Renal pelvis (tissue), 12 donors: ENCODE results near the gene ICAM3. TPM values are rescaled to one million over a fixed set of nuclear protein-coding genes. Genes with fewer than 3 reads are reported as not detected.
"Not testable (repeated sequence)": the region's sequence is repeated elsewhere in the genome, so short reads cannot be mapped to it uniquely, and the experiment has no call there.

Experiments
- DNase-seq: peaks from one replicate; pipeline ENCODE4 v3.0.0-alpha.2; 2013
- long read RNA-seq, 16 experiments: transcript quantifications; one replicate each; lab custom pipeline, GENCODE V29; 2026
- polyA plus RNA-seq, 3 donors: library from polyadenylated mRNA; unstranded; fragments of 120-200 nt; gene quantifications; one replicate each; pipeline ENCODE4 v1.2.1, GENCODE V29; 2013; ENCODE audit not compliant: insufficient read length in 3 of 3

ICAM3 gene, protein sequence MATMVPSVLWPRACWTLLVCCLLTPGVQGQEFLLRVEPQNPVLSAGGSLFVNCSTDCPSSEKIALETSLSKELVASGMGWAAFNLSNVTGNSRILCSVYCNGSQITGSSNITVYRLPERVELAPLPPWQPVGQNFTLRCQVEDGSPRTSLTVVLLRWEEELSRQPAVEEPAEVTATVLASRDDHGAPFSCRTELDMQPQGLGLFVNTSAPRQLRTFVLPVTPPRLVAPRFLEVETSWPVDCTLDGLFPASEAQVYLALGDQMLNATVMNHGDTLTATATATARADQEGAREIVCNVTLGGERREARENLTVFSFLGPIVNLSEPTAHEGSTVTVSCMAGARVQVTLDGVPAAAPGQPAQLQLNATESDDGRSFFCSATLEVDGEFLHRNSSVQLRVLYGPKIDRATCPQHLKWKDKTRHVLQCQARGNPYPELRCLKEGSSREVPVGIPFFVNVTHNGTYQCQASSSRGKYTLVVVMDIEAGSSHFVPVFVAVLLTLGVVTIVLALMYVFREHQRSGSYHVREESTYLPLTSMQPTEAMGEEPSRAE
- 10 to 100 TPM in 1 of 3 donors, 1 to 10 TPM in 2; 8.6 to 10.0 (median 9.9) TPM for polyA plus RNA-seq
- long read RNA-seq, donor 1, result 0 reads
- long read RNA-seq, donor 2, partial matches to known transcripts, result 6 of 6 reads
- long read RNA-seq, donor 2, other reads (novel, unspliced or antisense), result 0 of 6 reads
- long read RNA-seq, donor 3, result 0 reads
- long read RNA-seq, donor 4, partial matches to known transcripts, result 11 of 11 reads
- long read RNA-seq, donor 4, other reads (novel, unspliced or antisense), result 0 of 11 reads
- long read RNA-seq, donor 5, result 0 reads
- long read RNA-seq, donor 6, partial matches to known transcripts, result 0 of 2 reads
- long read RNA-seq, donor 6, other reads (novel, unspliced or antisense), result 0 of 2 reads
- long read RNA-seq, donor 7, partial matches to known transcripts, result 7 of 7 reads
- long read RNA-seq, donor 7, other reads (novel, unspliced or antisense), result 0 of 7 reads
- long read RNA-seq, donor 8, result 0 reads
- long read RNA-seq, donor 9, partial matches to known transcripts, result 6 of 8 reads
- long read RNA-seq, donor 9, other reads (novel, unspliced or antisense), result 0 of 8 reads
- long read RNA-seq, donor 10, result 0 reads
- long read RNA-seq, donor 11, result 0 reads
- long read RNA-seq, donor 12, partial matches to known transcripts, result 0 of 5 reads
- long read RNA-seq, donor 12, other reads (novel, unspliced or antisense), result 0 of 5 reads
- long read RNA-seq, donor 13, partial matches to known transcripts, result 0 of 1 reads
- long read RNA-seq, donor 13, other reads (novel, unspliced or antisense), result 0 of 1 reads
- long read RNA-seq, donor 14, result 0 reads
- long read RNA-seq, donor 15, result 0 reads
- long read RNA-seq, donor 16, partial matches to known transcripts, result 13 of 13 reads
- long read RNA-seq, donor 16, other reads (novel, unspliced or antisense), result 0 of 13 reads

DNA sequence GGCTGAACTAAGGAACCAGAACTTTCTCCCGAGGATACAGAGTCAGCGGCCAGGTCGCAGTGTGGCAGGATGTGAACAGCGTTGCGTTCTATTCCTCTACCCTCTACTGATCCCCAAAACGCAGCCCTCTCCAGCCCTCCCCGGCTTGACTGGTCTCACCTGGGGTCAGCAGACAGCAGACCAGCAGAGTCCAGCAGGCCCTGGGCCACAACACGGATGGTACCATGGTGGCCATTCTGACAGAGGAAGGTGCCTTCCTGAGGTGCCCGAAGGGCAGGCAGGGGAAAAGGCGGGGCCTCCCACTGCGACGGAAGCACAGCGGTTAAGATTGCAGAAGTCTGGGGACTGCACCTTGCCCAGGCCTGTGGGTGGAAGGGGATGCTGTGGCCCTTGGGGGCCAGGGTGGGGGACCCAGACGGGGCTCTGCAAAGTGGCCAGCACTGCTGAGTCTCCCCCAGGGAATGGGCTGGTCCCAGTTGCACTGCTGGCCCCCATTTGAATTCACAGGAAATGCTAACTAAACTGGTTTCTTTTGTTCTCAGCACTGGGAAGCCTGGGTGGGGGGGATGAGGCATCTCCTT is at the start of gene ICAM3:
Gene ICAM3 (minus strand): TSS at position 245 of the 581 bp plus-strand sequence. CDS start 10 bp downstream, at position 235.
- DNase-seq, result no peak

DNA sequence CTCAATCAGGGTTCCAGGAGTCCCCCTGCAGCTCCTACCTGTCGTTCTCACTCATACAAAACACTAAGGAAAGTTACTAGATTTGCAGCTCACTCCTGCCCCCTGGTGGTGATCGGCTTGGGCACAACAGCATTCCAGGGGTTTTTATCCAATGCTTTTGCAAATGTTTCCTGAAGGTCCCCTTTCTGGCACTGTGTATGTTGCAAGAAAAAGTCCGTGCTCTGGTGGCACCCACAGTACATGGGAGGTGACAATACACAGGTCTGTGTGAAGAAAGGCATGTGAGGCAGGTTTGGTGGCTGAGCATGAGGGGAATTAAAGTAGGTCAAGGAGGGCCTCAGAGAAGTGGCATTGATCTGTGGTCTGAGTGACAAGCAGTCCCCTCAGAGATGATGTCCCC is 49.5 kb upstream of the ICAM3 start:
- peak; percentile 84 for DNase-seq

DNA sequence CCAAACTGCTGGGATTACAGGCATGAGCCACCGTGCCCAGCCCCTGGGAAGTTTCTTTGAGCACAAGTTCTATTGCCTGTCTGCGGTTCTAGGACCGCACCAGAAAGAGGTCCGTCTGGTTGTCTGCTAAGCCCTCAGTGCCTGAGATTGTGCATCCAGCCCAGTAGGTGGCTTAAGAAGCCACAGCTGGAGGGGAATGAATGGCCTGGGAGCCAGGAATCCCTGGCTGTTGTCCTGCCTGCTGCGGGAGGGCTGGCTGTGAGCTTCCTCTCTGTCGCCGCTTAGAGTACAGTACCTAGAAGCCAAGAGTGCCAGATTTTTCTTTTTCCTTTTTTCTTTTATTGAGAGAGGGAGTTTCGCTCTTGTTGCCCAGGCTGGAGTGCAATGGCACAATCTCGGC is 45.2 kb upstream of the ICAM3 start:
- no peak for DNase-seq

DNA sequence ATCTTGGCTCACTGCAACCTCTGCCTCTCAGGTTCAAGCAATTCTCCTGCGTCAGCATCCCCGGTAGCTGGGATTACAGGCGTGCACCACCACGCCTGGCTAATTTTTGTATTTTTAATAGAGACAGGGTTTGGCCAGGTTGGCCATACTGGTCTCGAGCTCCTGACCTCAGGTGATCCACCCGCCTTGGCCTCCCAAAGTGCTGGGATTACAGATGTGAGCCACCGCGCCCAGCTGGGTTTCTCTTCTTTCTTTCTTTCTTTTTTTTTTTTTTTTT is 43.7 kb upstream of the ICAM3 start:
- DNase-seq, result not testable (repeated sequence)

DNA sequence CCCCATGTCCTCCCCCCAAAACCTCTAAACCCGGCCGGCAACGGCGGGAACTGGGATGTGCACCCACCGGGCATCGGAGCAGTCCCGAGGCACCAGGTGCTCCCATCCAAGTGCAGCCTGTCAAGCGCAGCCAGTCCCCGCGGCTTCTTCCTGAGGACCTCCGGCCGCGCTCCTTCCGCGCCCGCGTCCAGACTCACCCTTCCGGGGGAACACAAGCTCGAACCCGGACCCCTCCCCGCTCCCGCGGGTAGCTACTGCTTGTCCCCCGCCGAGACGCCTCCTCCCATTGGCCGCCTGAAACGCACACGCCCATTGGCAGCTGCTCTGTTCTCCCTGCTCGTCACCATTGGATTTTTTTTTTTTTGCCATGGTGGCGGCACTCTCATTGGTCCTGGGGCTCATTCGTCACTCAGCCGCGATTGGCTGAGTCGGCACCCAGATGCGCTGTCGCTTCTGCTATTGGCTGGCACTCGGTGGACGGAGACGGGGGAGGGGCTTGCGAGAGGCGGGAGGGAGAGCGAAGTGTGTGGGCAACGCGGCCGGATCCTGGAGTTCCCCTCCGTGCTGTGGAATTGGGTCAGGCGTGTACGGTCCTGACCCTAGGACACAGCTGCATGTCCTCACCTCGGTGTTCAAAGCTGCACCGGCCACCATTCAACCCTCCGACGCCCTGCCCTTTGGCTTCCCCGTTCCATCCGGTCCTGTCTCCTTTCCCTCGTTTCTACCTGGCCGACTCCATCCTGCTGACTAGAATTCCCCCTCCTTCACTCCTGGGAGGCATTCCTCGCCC is 41.1 kb upstream of the ICAM3 start, which contains the start of gene TYK2:
Gene TYK2 (minus strand): TSS at position 260 of the 790 bp plus-strand sequence. CDS start 2,166 bp downstream, outside the sequence.
- peak; percentile 99 for DNase-seq

DNA sequence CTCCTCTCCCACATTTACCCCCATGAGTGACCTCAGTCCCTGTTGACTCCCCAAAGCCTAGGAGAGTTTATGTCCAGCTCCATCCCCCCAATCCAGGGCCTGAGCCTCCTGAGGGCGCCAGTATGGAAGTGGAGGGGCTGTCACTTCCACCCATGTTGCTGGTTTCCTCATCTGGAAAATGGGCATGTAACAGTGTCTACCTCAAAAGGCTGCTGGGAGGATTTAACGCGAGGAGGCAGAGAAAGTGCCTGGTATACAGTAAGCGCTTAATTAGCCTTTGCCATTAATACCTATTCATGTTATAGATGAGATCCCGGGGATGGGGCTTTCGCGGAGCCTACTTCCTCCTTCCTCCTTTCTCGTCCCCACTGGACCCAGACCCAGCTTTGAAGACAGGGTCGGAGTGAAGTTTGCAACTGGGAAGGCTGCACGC is 40.5 kb upstream of the ICAM3 start:
- DNase-seq, result no peak

DNA sequence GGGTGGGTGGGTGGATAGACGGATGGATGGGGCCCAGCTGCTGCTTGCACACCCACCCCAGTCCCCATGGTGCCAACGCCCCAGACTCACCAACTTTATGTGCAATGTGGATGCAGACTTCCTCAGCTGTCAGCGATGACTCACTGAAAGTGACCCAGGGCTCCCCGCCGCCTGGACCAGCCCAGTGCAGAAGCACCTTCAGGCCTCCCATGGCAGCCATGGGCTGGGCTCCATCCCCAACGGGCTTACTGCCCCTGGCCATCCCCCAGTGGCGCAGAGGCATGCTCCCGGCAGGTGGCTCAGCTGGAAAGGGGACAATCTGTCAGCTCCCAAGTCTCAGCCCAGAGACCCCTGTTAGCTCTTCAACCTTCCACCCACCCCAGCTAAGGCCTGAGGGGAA is 38.7 kb upstream of the ICAM3 start:
- no peak for DNase-seq

DNA sequence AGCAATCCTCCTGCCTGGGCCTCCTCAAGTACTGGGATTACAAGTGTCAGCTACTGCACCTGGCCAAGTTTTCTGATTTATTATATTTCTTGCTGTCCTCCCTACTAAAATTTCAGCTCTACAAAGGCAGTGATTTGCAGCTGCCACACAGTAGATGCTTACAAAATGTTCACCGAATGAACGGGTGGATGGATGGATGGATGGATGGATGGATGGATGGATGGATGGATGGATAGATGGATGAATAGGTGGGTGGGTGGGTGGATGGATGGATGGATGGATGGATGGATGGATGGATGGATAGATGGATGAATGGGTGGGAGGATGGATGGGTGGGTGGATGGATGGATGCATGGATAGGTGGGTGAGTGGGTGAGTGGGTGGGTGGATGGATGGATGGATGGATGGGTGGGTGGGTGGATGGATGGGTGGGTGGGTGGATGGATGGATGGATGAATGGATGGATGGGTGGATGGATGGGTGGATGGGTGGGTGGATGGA is 37.8 kb upstream of the ICAM3 start:
- DNase-seq, result not testable (repeated sequence)

DNA sequence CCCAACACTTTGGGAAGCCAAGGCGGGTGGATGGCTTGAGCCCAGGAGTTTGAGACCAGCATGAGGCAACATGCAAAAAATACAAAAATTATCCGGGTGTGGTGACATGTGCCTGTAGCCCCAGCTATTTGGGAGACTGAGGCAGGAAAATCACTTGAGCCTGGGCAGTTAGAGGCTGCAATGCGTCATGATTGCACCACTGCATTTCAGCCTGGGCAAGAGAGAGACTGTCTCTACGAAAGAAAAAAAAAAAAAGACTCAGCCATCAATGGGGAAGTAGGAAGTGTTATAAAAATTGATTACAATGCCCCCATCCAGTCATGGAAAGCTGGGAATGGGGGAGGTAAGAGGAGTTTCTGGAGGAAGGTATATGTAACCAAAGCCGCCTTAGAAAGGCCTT is 35.5 kb upstream of the ICAM3 start:
- DNase-seq, result no peak

DNA sequence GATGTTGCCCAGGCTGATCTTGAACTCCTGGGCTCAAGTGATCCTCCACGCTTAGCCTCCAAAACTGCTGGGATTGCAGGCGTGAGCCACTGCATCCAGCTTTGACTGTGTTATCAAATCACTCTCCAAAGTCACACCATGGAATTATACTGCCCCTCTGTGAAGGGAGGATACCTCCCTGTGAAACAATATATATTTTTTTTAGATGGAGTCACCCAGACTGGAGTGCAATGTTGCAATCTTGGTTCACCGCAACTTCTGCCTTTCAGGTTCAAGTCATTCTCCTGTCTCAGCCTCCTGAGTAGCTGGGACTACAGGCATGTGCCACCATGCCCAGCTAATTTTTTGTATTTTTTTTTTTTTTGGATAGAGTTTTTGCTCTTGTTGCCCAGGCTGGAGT is 33.3 kb upstream of the ICAM3 start:
- DNase-seq, result no peak

DNA sequence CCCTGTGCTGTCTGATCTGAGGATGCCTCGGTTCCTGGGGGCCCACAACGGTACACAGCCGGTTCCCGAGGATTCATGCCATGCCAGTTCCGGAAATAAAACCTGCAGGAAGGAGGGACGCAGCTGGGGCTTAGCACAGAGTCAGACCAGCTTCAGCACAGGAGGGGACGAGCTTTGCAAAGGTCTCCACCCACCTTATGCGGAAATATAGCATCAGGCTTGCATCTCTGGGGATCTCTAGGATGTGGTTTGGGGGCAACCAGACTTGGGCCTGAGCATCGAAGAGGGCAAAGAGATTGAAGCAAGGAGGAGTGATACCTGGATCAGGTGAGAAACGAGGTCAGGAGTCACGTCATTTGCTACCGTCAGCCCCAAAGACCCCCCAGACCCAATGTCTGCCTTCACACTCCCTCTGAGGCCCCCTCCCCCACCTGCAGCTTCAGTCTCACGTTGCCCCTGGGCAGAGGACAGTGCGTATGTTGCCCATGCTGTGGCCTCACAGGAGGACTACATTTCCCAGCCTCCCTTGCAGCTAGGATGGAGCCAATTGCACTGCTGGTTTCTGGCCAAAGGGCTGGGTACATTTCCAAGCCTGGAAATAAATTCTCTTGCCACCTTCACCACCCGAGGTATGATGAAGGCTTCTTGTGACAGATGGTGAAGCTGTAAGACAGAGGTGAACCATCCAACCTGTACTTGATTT is 28.8 kb upstream of the ICAM3 start:
- DNase-seq, result no peak

DNA sequence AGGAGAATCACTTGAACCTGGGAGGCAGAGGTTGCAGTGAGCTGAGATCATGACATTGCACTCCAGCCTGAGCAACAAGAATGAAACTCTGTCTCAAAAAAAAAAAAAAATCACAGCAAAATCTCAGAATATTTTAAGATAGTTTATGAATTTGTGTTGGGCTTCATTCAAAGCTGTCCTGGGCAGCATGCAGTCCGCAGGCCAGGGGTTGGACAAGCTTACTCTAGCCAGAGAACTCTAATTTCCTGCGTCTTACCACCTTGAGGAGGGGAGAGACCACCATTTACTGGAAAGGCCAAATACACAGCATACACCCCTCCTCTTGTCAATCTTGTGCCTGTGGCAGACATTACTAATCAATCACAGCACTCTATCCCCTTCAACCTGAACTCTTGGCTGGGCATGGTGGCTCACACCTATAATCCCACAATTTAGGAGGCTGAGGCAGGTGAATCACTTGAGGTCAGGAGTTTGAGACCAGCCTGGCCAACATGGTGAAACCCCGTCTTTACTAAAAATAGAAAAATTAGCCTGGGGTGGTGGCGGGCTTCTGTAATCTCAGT is 27.6 kb upstream of the ICAM3 start:
- not testable (repeated sequence) for DNase-seq

DNA sequence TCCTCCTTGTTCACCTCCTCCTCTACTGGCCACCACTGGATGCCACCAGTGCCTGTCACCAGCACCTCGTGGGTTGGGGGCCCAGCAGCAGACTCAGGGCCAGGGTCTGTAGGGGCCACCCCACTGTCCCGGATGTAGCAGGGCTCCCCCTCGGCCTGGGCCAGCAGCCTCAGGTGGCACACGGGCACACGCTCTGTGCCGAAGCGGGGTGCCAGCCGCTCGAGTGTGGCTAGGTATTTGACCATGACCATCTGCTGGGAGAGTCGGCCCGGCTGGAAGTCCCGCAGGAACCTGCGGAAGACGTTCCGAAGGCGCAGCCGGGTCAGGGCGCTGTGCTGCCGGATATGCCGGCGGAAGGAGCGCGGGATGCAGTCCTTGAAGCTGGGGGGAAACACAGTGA is 26.1 kb upstream of the ICAM3 start:
- DNase-seq, result no peak

DNA sequence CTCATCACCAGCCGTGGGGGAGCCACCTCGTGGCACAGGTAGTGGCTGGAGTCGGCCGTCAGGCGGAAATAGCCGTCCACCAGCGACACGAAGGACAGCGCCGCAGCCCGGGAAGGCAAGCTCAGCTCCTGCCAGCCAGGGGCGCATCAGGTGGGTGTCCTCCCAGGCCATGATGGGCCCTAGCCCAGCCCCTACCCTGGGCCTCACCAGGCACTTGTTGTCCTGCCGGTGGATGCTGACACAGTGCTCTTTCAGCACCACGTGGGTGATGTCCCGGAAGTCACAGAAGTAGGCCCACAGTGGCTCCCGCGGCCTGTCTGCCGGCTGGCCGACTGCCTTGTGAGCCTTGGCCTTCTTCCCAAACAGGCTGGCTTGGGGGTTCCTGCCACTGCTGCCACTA is 25.2 kb upstream of the ICAM3 start:
- no peak for DNase-seq

DNA sequence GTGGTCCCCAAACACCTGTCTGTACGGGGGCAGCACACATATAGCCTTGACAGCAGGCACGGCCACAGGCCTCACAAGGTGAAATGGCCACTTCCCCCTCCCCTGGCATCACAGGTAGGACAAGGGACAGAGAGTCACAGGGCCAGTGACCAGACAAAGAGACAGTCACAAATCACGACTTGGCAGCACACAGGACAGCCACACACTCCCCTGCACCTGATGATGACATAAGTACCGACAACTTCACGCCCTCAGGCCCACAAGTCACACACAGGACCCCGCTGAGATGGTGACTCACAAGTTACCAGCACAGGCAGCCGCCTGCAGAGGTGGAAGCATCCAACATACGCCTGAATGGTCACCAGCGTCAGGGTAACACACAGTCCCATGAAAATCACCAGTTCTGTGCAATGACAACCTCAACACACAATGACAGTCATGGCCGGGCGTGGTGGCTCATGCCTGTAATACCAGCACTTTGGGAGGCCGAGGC is 24.4 kb upstream of the ICAM3 start:
- DNase-seq, result no peak

DNA sequence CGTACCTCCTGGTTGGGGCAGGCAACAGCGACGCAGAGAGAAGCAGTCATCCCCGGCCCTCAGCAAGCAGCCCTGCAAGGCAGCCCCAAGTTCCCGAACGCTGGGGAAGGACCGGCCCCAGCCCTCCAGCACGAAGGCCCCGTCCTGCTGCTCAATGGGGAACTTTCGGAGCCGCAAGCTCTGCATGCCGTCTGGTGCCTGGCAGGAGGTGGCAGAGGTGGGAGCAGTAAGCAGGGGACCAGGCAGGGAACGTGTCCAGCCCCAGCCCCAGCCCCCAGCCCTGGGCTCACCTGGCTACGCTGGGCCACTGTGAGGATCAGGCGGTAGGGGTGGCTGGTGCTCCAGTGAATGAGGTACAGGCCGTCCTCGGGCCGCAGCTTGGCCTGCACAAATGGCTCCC is 22.8 kb upstream of the ICAM3 start:
- DNase-seq, result no peak

DNA sequence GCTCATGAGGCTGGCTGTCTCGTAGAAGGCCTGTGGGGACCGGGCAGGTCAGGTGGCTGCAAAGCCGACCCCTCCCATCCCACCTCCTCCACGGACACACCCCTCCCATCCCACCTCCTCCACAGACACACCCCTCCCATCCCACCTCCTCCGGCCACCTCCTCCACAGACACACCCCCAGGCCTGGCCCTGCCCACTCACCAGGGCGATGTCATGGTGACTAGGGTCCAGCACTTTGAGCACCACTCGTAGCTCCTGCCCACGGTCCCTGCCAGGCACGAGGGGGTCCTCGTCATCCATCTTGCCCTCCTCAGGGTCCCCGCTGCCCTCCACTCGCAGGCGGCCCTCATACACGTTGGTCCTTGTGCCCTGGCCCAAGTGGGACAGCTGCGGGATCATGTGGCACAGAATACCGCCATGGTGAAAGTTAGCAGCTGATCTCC is 22.2 kb upstream of the ICAM3 start:
- no peak for DNase-seq

DNA sequence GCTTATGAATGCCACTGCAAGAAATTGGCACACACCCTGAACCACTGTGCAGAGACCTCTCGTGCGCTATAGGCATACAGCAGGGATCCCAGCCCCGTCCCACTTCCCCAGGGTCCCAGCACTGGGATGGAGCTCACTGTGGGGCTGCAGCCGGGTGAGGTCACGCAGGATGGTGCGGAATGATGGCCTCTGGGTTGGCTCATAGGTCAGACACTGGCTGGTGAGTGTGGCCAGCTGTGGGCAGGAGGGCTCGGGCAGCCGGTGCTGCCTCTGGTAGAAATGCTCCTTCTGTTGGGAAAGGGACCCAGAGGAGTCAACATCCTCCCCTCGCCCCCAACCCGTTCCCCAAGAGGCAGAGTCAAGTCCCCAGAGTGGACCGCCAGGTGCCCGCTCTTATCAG is 17.0 kb upstream of the ICAM3 start:
- no peak for DNase-seq

DNA sequence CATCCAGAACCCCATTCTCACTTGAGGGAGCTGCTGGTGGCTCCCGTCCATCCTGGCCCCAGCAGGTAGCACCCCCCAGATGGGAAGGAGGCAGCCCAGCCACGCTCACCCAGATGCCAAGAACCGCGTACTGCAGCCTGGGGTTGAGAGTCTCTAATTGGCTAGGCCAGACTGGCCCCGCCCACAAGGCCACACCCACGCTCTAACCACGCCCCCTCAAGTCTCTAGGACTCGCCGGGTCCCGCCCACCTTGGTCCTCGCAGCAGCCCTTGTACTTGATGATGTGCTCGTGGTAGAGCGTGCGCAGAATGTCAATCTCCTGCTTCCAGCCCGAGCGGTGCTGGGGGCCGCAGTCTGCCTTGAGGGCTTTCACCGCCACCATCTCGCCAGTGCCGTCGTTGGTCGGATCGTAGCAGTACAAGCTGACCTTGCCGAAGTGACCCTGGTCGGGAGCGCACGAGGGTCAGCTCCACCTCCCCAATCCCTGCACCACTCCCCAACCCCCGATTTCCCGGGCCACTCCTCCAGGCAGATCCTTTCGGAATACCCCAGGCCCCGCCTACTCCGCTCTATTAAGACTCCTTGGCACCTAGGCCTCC is 14.5 kb upstream of the ICAM3 start:
- DNase-seq, result peak; percentile 52
